Stimulated activated naive B cell treated with anti-CD40 and anti-IgM and Interleukin-4, amounts not matched to agents 10 μg/mL and 1 μg/mL and 100 μg/mL, for 72 hours (primary cell): ENCODE measurements around the gene CBLB.

ENCODE experiments used
- ATAC-seq, 2 donors: fragments of 150-1000 bp; cut with Tn5 transposase; replicated peaks; 2 replicates each; pipeline ENCODE4 v1.10.0; 2021; ENCODE audit warnings: moderate library complexity in 1 of 2
- DNase-seq: peaks from one replicate; pipeline ENCODE4 v3.0.0; 2021
- H3K27ac Mint-ChIP-seq: one replicate; pipeline ENCODE4 v1.8.0; 2022; ENCODE audit warnings: mild to moderate bottlenecking, mixed read lengths
- H3K27me3 Mint-ChIP-seq, 2 donors: one replicate each; pipeline ENCODE4 v1.8.0; 2022; ENCODE audit warnings: mixed read lengths in 2 of 2
- H3K36me3 Mint-ChIP-seq, 2 donors: one replicate each; pipeline ENCODE4 v1.8.0; 2022; ENCODE audit warnings: mixed read lengths in 2 of 2, mild to moderate bottlenecking in 1 of 2
- H3K4me1 Mint-ChIP-seq, 2 donors: one replicate each; pipeline ENCODE4 v1.8.0; 2022; ENCODE audit warnings: mixed read lengths in 2 of 2, mild to moderate bottlenecking in 1 of 2
- H3K4me3 Mint-ChIP-seq, 2 donors: one replicate each; pipeline ENCODE4 v1.8.0; 2022; ENCODE audit warnings: mild to moderate bottlenecking in 2 of 2, mixed read lengths in 2 of 2, moderate library complexity in 1 of 2
- H3K9me3 Mint-ChIP-seq, 2 donors: one replicate each; pipeline ENCODE4 v1.8.0; 2022; ENCODE audit warnings: mixed read lengths in 2 of 2, mild to moderate bottlenecking in 1 of 2

CBLB gene

DNA sequence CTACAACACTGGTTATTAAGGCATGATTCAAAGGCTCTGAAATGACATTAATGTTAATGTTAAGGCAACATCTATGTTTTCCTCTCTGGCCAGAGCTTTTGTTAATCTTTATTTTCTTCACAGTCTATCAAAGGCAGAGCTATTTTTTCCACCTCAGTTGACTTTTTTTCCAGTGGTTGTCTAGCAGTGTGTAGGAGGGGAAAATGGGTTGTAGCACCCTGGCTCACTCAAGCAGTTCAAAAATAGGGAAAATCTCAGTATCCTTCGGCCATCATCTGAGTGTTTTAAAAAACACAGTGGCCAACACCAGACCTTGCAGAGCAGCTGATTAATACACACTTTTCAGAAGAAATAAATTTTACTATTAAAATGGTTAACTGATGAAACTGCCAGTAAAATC is 21.4 kb downstream of the CBLB start:
- Mint-ChIP-seq H3K27me3 (no peaks in the 10 kb centered on the region), H3K27ac (peak overlapping the region; percentile 78), H3K4me3 (peak overlapping the region in 1 of 2 donors; percentile 66), H3K4me1 (peaks cover 16 to 27% of the 10 kb centered on the region in 2 donors), H3K9me3 (no peaks in the 10 kb centered on the region), H3K36me3 (peaks cover 5 to 13% of the 10 kb centered on the region in 2 donors)
- ATAC-seq (peak; percentile 50 to 65), DNase-seq (no peak)

DNA sequence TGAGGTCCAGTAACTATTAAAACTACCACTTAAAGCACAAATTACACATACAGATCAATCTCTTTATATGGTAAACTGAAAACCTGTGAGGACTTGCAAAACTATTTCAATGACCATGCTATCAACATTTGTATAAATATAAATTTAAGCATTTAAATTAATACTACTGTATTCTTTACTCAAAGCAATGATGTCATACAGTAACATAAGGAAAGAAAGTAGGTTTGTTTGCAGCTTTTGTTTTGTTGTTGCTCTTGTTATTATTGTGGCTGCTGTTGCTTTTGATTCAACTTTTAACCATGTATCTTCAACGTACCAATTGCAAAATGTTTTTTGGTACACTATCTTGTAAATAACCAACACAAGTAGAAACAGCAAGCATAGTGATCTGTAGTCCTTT is 22.0 kb downstream of the CBLB start:
- Mint-ChIP-seq H3K4me3 (no peak overlapping the region), H3K4me1 (peaks cover 17 to 27% of the 10 kb centered on the region in 2 donors), H3K27ac (no peak overlapping the region), H3K27me3 (no peaks in the 10 kb centered on the region), H3K9me3 (no peaks in the 10 kb centered on the region), H3K36me3 (peaks cover 8 to 15% of the 10 kb centered on the region in 2 donors)
- ATAC-seq (no peak), DNase-seq (no peak)

DNA sequence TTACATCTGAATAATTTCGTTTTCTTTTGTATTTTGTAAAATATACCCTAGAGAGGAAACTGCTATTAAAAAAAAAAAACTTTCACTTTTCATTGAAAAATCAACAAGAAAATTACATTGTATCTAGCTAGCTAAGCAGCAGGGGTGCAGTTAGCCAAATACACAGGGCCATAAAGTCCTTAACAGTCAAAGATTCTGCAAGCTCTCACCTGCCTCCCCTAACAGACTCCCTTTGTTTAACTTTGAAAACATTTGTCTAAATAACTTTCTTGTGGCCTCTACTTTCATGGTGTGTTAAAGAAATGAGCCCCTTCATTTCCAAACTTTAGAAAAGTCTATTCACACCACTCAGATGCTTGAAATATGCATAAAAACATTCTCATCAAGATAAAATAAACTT is 23.3 kb downstream of the CBLB start:
- ATAC-seq = no peak
- no peak overlapping the region for H3K27ac Mint-ChIP-seq
- H3K27me3 Mint-ChIP-seq = no peaks in the 10 kb centered on the region
- no peaks in the 10 kb centered on the region for H3K9me3 Mint-ChIP-seq
- H3K36me3 Mint-ChIP-seq = peaks cover 8 to 10% of the 10 kb centered on the region in 2 donors
- no peak overlapping the region for H3K4me3 Mint-ChIP-seq
- H3K4me1 Mint-ChIP-seq = peaks cover 11 to 19% of the 10 kb centered on the region in 2 donors
- no peak for DNase-seq

DNA sequence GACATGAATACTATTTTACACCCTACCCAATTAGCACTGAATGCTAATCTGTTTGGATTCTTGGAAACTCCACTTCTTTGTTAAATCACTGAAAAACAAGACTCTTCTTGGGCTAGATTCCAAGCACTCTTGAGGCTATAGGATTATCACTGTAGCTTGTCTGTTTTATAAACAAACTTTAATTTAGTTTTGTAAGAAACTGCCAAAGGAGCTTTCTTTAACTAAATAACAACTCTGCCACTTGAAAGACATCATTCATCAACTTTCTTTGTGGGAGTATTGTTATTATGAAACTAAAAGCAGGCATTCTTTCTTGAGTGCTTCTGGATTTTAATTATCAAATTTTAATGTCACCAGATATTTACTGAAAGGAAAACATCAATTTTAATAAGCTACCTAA is 24.1 kb downstream of the CBLB start:
- Mint-ChIP-seq H3K4me3 (no peak overlapping the region), H3K27me3 (no peaks in the 10 kb centered on the region), H3K9me3 (no peaks in the 10 kb centered on the region), H3K36me3 (peaks cover 8 to 12% of the 10 kb centered on the region in 2 donors), H3K4me1 (peaks cover 11 to 19% of the 10 kb centered on the region in 2 donors), H3K27ac (no peak overlapping the region)
- ATAC-seq = no peak
- DNase-seq = no peak

DNA sequence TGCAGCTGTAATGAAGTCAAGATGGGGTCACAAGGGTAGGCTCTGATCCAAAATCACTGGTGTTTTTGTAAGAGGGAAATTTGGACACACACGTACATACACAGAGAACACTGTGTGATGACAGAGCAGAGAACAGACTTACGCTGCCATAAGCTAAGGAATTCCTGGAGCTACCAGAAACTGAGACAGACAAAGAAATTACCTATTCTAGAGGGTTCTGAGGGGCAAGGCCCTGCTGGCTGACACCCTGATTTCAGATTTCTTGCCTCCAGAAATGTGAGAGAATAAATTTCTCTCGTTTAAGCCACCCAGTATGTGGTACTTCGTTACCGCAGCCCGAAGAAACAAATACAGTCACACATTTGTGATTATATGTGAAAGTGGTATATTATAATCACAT is 24.8 kb downstream of the CBLB start:
- DNase-seq = no peak
- Mint-ChIP-seq H3K27me3 (no peaks in the 10 kb centered on the region), H3K9me3 (no peaks in the 10 kb centered on the region), H3K36me3 (peaks cover 8 to 12% of the 10 kb centered on the region in 2 donors), H3K4me3 (no peak overlapping the region), H3K27ac (no peak overlapping the region), H3K4me1 (peaks cover 11 to 19% of the 10 kb centered on the region in 2 donors)
- no peak for ATAC-seq

DNA sequence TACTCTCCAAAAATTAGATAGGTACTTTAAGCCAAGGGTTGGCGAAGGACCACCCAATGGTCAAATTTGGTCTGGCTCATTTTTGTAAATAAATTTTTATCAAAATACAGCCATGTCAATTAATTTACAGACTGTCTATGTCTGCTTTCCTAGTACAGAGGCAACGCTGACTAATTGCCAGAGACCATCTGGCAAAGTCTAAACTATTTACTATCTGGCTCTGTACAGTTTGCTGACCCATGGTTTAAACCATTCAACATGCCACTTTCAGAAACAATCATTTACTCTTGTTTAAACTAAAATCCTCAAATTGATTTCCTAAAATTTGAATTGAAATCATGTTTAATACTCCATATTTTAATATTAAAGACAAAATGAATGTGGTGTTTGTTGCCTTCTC is 25.9 kb downstream of the CBLB start:
- DNase-seq (no peak), ATAC-seq (no peak)
- no peaks in the 10 kb centered on the region for H3K27me3 Mint-ChIP-seq
- no peak overlapping the region for H3K27ac Mint-ChIP-seq
- peaks cover 12 to 26% of the 10 kb centered on the region in 2 donors for H3K4me1 Mint-ChIP-seq
- peaks cover 14 to 20% of the 10 kb centered on the region in 2 donors for H3K36me3 Mint-ChIP-seq
- no peaks in the 10 kb centered on the region for H3K9me3 Mint-ChIP-seq
- H3K4me3 Mint-ChIP-seq = no peak overlapping the region

DNA sequence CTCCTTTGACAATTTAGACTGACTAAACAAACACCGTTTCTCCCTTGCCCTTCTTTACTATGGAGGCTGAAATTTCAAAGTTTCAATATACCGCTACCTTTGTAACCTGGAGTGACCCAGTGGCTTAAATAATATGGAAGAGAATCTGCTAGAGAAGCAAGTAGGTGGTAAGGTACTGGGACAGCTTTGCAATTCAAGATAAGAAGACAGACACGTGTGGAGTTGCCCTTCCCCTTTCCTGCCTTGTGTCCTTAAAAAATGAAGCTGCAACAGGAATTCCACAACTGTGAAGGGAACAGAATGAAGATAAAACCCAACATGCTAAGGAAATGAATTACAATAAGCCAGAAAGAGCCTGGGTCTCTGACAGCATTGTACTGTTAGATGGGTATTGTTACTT is 26.4 kb downstream of the CBLB start:
- peaks cover 11 to 26% of the 10 kb centered on the region in 2 donors for H3K4me1 Mint-ChIP-seq
- DNase-seq = no peak
- no peaks in the 10 kb centered on the region for H3K9me3 Mint-ChIP-seq
- H3K36me3 Mint-ChIP-seq = peaks cover 14 to 20% of the 10 kb centered on the region in 2 donors
- H3K27ac Mint-ChIP-seq = no peak overlapping the region
- no peaks in the 10 kb centered on the region for H3K27me3 Mint-ChIP-seq
- no peak overlapping the region for H3K4me3 Mint-ChIP-seq
- no peak for ATAC-seq

DNA sequence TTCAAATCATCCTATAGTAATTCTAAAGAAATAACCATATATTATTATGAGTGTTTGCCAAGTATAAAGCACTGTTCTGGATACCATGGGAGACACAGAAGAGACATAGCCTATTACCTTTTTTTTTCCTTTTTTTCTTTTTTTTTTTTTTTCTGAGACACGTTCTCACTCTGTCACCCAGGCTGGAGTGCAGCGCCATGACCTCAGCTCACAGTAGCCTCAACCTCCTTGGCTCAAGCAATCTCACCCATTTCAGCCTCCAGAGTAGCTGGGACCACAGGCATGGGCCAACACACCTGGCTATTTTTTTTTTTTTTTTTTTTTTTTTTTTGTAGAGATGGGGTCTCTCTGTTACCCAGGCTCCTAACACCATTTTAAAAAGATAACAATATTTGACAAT is 30.9 kb downstream of the CBLB start:
- peaks cover 23 to 42% of the 10 kb centered on the region in 2 donors for H3K4me1 Mint-ChIP-seq
- H3K36me3 Mint-ChIP-seq = peaks cover 21 to 22% of the 10 kb centered on the region in 2 donors
- H3K27me3 Mint-ChIP-seq = no peaks in the 10 kb centered on the region
- no peaks in the 10 kb centered on the region for H3K9me3 Mint-ChIP-seq
- DNase-seq = no peak
- no peak for ATAC-seq
- no peak overlapping the region for H3K27ac Mint-ChIP-seq
- no peak overlapping the region for H3K4me3 Mint-ChIP-seq

DNA sequence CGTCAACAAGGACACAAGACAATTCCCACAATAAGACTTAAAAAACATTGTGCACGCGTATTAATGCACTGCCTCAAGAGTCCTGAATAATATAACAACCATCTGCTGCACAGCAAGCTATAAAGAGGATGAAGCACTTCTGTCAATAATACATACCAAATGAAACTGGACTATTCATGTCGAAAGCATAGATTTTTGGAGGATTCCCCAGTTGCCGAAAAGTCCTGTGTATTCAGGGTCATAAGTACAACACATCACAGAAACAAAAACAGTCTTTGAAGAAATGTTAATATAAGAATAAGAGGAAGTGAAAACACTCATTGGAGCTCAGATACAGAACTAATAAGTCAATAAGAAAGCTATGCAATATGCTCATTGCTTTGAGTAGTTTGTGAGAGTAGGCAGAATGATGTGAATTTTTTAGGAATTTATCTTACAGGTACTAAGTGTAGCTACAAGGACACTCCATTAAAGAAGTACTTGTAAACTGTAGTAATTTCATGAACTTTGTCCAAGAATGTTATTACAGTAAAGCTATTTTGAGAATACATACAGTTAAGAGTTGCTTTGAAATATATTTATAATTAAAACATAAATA is 31.6 kb downstream of the CBLB start:
- peak overlapping the region; percentile 46 to 50 for H3K4me3 Mint-ChIP-seq
- no peaks in the 10 kb centered on the region for H3K27me3 Mint-ChIP-seq
- peaks cover 26 to 49% of the 10 kb centered on the region in 2 donors for H3K4me1 Mint-ChIP-seq
- peak; percentile 52 for DNase-seq
- no peaks in the 10 kb centered on the region for H3K9me3 Mint-ChIP-seq
- peaks cover 18 to 24% of the 10 kb centered on the region in 2 donors for H3K36me3 Mint-ChIP-seq
- peak; percentile 99 for ATAC-seq
- no peak overlapping the region for H3K27ac Mint-ChIP-seq

DNA sequence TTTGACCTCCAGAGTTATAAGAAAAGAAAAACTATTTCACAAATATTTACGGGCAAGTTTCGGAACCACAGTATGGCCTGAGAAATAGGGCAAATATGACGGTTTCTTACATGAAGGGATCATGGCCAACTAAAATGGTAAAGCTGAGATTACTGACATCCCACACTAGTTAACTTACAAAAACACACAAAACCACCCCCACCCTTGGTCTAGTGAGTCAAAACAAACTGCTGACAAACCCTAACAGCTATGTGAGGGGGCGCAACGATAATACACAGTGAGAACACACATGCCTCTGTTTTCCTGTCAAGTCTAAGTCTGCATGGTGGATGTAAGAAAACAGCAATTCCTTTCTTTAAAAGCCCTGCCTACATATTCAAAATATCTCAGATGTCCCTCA is 32.3 kb downstream of the CBLB start:
- peak in 1 of 2 donors; percentile 31 for ATAC-seq
- Mint-ChIP-seq H3K27ac (no peak overlapping the region), H3K36me3 (peaks cover 14 to 22% of the 10 kb centered on the region in 2 donors)

DNA sequence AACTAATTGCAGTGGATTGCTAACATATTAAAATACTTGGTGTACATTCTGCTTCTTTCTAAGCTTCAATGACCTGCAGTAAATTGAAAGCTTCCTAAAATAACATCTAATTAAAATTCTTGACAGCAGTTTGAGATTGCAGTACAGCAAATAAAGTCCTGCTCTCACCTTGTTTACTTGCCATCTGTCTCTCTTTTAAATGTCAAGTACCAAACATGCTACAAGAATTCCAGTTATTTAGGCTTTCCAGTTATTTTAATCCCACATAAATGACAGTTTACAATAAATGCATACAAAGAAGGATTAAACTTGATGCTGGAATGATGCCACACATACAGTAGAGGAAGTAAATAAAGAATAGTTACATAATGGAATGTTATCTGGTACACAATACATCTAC is 33.2 kb downstream of the CBLB start:
- Mint-ChIP-seq H3K9me3 (no peaks in the 10 kb centered on the region), H3K27me3 (no peaks in the 10 kb centered on the region), H3K27ac (no peak overlapping the region), H3K36me3 (peaks cover 18 to 27% of the 10 kb centered on the region in 2 donors), H3K4me3 (no peak overlapping the region), H3K4me1 (peaks cover 35 to 63% of the 10 kb centered on the region in 2 donors)
- DNase-seq (no peak), ATAC-seq (no peak)

More for the DNA sequence above, 32.3 kb downstream of the CBLB start:
- no peaks in the 10 kb centered on the region for H3K27me3 Mint-ChIP-seq
- no peak for DNase-seq
- no peaks in the 10 kb centered on the region for H3K9me3 Mint-ChIP-seq
- peak overlapping the region; percentile 46 to 50 for H3K4me3 Mint-ChIP-seq
- peaks cover 26 to 54% of the 10 kb centered on the region in 2 donors for H3K4me1 Mint-ChIP-seq

DNA sequence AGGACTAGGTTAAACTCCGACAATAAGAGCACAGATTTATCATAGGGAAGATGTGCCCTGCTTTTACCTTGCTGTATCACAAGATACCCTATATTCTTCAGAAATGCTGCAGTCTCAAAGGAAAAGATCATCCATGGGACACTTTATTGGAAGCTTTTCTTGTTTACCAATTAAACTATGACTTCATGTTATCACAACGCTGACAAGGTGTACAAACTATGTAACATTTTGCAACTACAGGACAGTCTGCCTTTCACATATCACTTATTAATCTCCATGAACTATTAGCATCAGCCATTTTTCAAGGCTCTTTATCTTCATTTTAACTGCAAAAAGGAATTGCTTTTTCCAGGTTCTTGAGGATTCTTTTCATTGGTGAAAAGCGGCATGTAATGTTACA is 34.0 kb downstream of the CBLB start:
- H3K4me3 Mint-ChIP-seq = no peak overlapping the region

DNA sequence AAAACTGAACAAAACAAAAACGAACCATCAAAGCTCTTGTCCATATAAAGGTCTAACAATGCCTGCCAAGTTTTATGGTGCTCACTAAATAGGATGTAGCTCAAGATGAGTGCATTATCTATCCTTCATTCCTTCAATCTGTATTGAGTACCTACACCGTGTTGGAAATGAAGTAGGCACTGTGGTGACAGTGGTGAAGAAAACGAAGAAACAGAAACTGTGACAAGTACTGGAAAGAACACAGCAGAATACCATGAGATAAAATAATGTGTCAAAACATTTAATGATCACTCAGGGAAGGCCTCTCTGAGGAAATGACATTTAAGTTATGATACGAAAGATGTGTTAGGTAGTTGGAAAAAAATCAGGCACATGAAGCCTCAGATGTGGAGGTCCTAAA is 36.2 kb downstream of the CBLB start:
- H3K27me3 Mint-ChIP-seq = no peaks in the 10 kb centered on the region
- no peak overlapping the region for H3K4me3 Mint-ChIP-seq
- H3K27ac Mint-ChIP-seq = no peak overlapping the region
- H3K4me1 Mint-ChIP-seq = peaks cover 43 to 75% of the 10 kb centered on the region in 2 donors
- no peaks in the 10 kb centered on the region for H3K9me3 Mint-ChIP-seq
- ATAC-seq (no peak), DNase-seq (no peak)
- peaks cover 11 to 16% of the 10 kb centered on the region in 2 donors for H3K36me3 Mint-ChIP-seq

More for the DNA sequence above, 34.0 kb downstream of the CBLB start:
- no peaks in the 10 kb centered on the region for H3K9me3 Mint-ChIP-seq
- no peak overlapping the region for H3K27ac Mint-ChIP-seq
- peaks cover 18 to 24% of the 10 kb centered on the region in 2 donors for H3K36me3 Mint-ChIP-seq
- peaks cover 36 to 72% of the 10 kb centered on the region in 2 donors for H3K4me1 Mint-ChIP-seq
- no peaks in the 10 kb centered on the region for H3K27me3 Mint-ChIP-seq
- no peak for DNase-seq
- no peak for ATAC-seq

DNA sequence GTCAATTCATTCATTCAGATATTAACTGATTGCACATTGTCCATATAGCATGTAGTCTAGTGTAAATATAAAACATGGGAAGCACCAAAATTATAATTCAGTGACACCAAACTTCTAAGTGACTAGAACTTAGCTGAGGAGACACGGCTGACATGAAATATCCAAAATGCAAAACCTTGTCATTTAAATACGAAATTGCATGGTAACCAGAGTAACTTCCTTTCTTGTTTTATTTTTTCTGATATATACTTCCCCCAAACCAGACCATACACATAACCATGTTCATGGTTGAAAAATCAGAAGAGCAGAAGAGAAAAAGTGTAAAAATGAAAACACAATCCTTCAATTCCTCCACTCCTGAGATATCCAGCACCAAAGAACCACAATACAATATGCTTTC is 38.0 kb downstream of the CBLB start:
- peak overlapping the region; percentile 49 for H3K27ac Mint-ChIP-seq
- DNase-seq (no peak), ATAC-seq (peak; percentile 46 to 52)
- H3K36me3 Mint-ChIP-seq = peaks cover 16 to 20% of the 10 kb centered on the region in 2 donors
- H3K27me3 Mint-ChIP-seq = no peaks in the 10 kb centered on the region
- H3K4me3 Mint-ChIP-seq = peak overlapping the region; percentile 22 to 51
- H3K4me1 Mint-ChIP-seq = peaks cover 42 to 78% of the 10 kb centered on the region in 2 donors
- peaks cover 0 to 3% of the 10 kb centered on the region in 2 donors for H3K9me3 Mint-ChIP-seq

DNA sequence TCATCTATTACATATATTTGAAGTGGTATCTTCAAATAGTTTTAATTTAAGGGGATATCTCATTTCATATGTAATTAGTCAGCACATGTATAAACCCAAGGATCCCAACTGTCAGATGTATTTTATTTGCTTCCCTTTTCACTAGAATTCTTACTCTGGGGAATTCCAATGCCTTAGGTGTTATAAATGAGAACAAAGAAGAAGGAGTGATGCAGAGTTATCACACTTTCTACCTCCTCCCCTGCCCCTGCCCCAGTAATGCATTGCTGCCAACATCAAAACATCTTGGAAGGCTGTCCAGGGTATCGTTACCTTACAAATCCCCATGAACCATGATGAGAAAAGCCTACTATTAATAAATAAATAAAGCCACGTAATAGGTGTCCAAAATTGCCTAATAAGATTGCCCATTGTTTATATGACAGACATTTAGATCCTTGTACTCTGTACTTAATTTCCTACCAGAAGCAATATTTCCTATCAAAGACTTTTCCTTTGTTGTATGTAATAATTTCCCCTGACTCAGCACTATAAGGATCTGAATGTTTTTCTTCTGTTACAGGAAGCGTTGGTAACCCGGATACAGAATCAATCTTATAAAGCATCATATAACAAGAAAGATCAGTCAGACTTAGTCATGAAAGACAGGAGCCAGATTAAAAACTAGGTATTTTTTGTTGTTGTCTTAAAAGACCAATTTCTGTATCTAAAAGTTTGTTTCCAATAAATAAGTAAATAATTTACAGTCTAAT is 38.8 kb downstream of the CBLB start:
- H3K4me1 Mint-ChIP-seq = peaks cover 37 to 76% of the 10 kb centered on the region in 2 donors
- H3K9me3 Mint-ChIP-seq = peaks cover 0 to 3% of the 10 kb centered on the region in 2 donors
- ATAC-seq = no peak
- no peak for DNase-seq
- H3K4me3 Mint-ChIP-seq = no peak overlapping the region
- no peaks in the 10 kb centered on the region for H3K27me3 Mint-ChIP-seq
- no peak overlapping the region for H3K27ac Mint-ChIP-seq
- H3K36me3 Mint-ChIP-seq = peaks cover 14 to 21% of the 10 kb centered on the region in 2 donors
